ENCODE results near the gene PTPN7. TPM values are rescaled to one million over a fixed set of nuclear protein-coding genes. Genes with fewer than 3 reads are reported as not detected.

Gene PTPN7
- not detected in 2 replicates for total RNA-seq (2014; rRNA removed; shearing (Covaris generic))

GRCh38 chr1:202160377-202160940 is at the start of gene PTPN7:
Gene PTPN7 (minus strand): TSS chr1:202160602. CDS start chr1:202159402, 1,200 bp downstream.
- H3K27ac ChIP-seq, result no peak within 1 kb of the TSS
- no peaks in the 10 kb centered on the region for H3K27me3 ChIP-seq (replicated peaks)
- no peaks in the 10 kb centered on the region for H3K9me3 ChIP-seq (replicated peaks)
- peaks cover 9% of the 10 kb centered on the region for H3K4me1 ChIP-seq (replicated peaks)
- DNase-seq (ENCODE audit: low read depth in 1 of 2, low spot score in 2 of 2), result no peak
- H3K4me3 ChIP-seq, result no peak within 1 kb of the TSS
- H3K36me3 ChIP-seq, result no peaks in the 10 kb centered on the region

DNA sequence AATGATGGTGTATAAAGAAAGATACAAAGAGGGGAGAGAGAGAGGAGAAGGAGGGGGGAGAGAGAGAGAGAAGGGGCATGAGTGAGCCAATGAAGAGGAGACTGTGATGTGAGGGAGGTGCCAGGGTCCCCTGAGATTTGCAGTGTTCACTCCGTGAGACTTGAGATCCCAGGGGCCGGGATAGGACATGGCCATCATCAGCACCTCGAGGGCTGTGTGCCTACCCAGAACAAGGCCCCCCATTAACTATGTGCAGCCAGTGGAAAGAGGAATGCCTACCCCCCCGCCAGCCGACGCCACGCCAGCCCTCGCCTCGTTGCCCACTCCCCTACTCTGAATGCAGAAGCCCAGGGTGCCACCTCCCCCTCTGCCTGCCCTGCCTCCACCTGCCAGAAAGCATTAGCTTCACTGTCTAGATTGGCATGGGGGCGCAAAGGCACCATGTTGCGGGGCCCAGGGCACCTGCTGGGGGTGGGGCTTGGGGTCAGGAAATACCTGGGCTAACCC is 48.0 kb upstream of the PTPN7 start:
- no peak for DNase-seq (ENCODE audit: low read depth in 1 of 2, low spot score in 2 of 2)
- H3K4me3 ChIP-seq, result no peak overlapping the region
- no peaks in the 10 kb centered on the region for H3K36me3 ChIP-seq
- peaks cover 25% of the 10 kb centered on the region for H3K4me1 ChIP-seq (replicated peaks)
- H3K27me3 ChIP-seq (replicated peaks), result peaks cover 4% of the 10 kb centered on the region; the same call in 1 of the 2 replicates
- H3K9me3 ChIP-seq (replicated peaks), result no peaks in the 10 kb centered on the region
- no peak overlapping the region for H3K27ac ChIP-seq

- peaks cover 4% of the 10 kb centered on the region; the same call in 1 of the 2 replicates for H3K27me3 ChIP-seq (replicated peaks)
- no peaks in the 10 kb centered on the region for H3K9me3 ChIP-seq (replicated peaks)
- DNase-seq (ENCODE audit: low read depth in 1 of 2, low spot score in 2 of 2), result peak; percentile 50 to 69
- no peaks in the 10 kb centered on the region for H3K36me3 ChIP-seq
- H3K4me1 ChIP-seq (replicated peaks), result peaks cover 17% of the 10 kb centered on the region
- no peak overlapping the region for H3K27ac ChIP-seq
- no peak overlapping the region for H3K4me3 ChIP-seq
Measured at GRCh38 chr1:202207292-202207691, 46.9 kb upstream of the PTPN7 start.

GRCh38 chr1:202205523-202206190 is 45.3 kb upstream of the PTPN7 start:
- Histone ChIP-seq H3K27me3 (replicated peaks) (no peaks in the 10 kb centered on the region), H3K4me3 (no peak overlapping the region), H3K4me1 (replicated peaks) (peaks cover 9% of the 10 kb centered on the region; the same call in 1 of the 2 replicates), H3K9me3 (replicated peaks) (no peaks in the 10 kb centered on the region), H3K27ac (no peak overlapping the region), H3K36me3 (no peaks in the 10 kb centered on the region)
- DNase-seq (ENCODE audit: low read depth in 1 of 2, low spot score in 2 of 2), result no peak

DNA sequence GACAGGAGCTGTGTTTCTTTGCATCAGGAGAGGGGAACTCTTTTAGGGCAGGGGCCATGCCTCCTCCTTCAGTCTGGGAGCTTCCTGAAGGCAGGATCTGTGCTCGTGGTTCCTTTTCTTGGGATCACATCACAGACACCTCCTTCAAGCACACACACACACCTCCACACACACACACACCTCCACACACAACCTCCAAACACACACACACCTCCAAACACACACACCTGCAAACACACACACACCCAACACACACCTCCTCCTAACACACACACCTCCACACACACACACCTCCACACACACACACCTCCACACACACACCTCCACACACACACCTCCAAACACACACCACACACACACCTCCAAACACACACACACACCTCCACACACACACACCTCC is 43.7 kb upstream of the PTPN7 start:
- H3K27ac ChIP-seq, result no peak overlapping the region
- no peak for DNase-seq (ENCODE audit: low read depth in 1 of 2, low spot score in 2 of 2)
- peaks cover 14% of the 10 kb centered on the region for H3K4me1 ChIP-seq (replicated peaks)
- no peaks in the 10 kb centered on the region for H3K36me3 ChIP-seq
- H3K4me3 ChIP-seq, result no peak overlapping the region
- no peaks in the 10 kb centered on the region for H3K9me3 ChIP-seq (replicated peaks)
- H3K27me3 ChIP-seq (replicated peaks), result no peaks in the 10 kb centered on the region

DNA sequence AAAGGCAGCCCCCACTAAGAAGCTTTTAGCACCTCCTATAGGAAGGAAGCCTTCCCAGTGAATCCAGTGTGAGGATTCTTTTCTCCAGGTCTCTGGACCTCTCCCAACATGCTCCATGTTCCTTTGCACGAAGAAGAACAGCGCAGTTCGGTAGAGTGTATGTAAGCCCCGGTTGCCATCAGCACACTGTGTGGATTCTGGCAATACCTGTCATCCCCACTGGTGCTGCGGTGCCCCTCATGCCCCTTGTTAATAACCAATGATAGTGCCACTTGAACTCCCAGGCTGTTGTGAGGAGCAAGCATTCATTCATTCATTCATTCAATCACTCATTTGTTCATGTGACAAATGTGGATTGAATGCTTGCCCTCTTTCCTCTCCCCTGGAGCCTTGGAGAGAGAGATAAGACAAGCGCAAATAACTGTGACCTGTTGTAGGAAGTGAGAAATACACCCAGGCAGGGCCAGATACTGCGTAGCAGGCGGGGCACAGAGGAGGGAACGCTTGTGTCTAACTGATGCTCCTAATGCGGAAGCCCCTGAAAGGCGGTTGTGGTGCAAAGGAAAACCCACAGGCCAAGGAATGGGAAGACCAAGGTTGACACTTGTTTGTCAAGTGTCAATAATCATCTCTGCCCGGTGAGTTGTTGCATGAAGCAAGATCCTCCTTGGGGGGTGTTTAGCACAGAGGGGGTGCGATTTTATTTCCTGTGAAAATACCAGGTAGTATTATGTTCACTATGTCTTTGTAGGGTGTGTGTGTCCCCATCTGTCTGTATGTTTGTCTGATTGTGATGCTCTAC is 43.0 kb upstream of the PTPN7 start:
- no peak overlapping the region for H3K4me3 ChIP-seq
- DNase-seq (ENCODE audit: low read depth in 1 of 2, low spot score in 2 of 2), result no peak
- H3K27ac ChIP-seq, result no peak overlapping the region
- H3K36me3 ChIP-seq, result no peaks in the 10 kb centered on the region
- H3K9me3 ChIP-seq (replicated peaks), result no peaks in the 10 kb centered on the region
- peaks cover 14% of the 10 kb centered on the region for H3K4me1 ChIP-seq (replicated peaks)
- no peaks in the 10 kb centered on the region for H3K27me3 ChIP-seq (replicated peaks)

DNA sequence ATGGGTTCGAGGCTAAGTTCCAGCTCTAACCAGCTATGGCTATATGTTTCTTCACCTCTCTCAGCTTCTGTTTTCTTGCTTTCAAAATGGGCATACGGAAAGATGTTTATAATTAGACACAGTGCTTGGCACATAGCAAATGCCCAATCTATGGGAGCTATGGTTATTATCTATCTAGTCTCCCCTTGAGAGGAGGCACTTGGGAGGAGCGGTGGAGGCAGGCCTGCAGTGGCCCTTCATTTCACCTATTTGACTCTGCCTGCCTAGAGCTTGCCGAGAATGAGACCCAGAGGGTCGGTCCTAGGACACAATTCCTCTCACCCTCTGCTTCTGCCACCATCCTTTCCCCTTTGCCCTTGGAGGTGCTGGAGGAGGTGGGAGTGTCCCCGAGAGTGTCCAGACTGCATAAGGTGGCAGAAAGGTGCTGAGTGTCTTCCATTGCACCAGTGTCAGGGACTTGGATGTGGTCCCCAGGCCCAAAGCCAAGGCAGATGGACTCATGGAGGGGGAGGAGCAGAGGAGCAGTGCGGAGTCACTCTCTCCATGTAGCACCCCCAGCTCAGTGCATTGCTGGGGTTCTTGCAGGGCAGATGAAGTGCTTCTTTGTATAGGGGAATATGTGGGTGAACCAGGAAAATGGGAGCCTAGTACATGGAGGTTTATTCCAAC is 42.2 kb upstream of the PTPN7 start:
- DNase-seq (ENCODE audit: low read depth in 1 of 2, low spot score in 2 of 2), result no peak
- no peaks in the 10 kb centered on the region for H3K36me3 ChIP-seq
- no peak overlapping the region for H3K27ac ChIP-seq
- H3K4me1 ChIP-seq (replicated peaks), result peaks cover 14% of the 10 kb centered on the region
- H3K9me3 ChIP-seq (replicated peaks), result no peaks in the 10 kb centered on the region
- no peak overlapping the region for H3K4me3 ChIP-seq
- H3K27me3 ChIP-seq (replicated peaks), result no peaks in the 10 kb centered on the region

DNA sequence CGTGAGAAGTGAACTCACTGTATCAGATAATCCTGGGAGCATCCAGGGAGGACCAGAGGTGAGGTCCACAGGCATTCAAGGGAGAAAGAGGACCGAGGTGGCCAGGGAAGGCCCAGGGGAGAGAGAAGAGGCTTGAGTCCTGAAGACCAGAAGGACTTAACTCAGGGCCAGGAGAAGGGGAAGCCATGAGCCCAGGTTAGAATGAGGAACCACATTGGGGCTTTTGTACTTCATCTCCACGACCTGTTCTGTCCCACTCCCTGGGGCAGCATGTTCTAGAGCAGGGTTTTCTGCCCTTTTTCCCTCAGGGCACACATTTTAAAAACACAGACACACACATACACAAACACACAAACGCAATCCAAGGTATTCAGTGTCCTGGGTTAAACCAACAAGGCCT is 41.6 kb upstream of the PTPN7 start:
- H3K9me3 ChIP-seq (replicated peaks), result no peaks in the 10 kb centered on the region
- H3K27me3 ChIP-seq (replicated peaks), result no peaks in the 10 kb centered on the region

DNA sequence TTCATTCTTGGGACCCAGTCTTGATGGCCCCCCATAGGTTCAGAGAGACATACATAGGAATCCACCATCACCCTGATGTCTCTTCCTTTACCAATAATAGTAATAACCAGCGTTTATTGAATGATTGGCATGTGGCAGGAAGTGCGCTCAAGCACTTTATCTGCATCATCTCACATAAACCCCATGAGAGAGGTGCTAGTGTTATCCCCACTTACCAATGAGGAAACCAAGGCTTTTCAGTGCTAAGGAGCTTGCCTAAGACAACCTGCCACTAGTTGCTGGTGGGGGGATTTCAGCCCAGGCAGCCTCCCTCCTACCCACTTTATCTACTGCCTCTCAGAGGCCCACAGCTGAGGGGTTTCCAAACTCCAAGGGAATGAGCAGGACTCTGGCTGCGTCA is 40.9 kb upstream of the PTPN7 start:
- DNase-seq (ENCODE audit: low read depth in 1 of 2, low spot score in 2 of 2), result no peak
- Histone ChIP-seq H3K27ac (no peak overlapping the region), H3K27me3 (replicated peaks) (no peaks in the 10 kb centered on the region), H3K9me3 (replicated peaks) (no peaks in the 10 kb centered on the region), H3K4me3 (no peak overlapping the region), H3K4me1 (replicated peaks) (peaks cover 10% of the 10 kb centered on the region), H3K36me3 (no peaks in the 10 kb centered on the region)

More for the DNA sequence above, 41.6 kb upstream of the PTPN7 start:
- no peaks in the 10 kb centered on the region for H3K36me3 ChIP-seq
- peaks cover 11% of the 10 kb centered on the region for H3K4me1 ChIP-seq (replicated peaks)
- no peak for DNase-seq (ENCODE audit: low read depth in 1 of 2, low spot score in 2 of 2)
- H3K4me3 ChIP-seq, result no peak overlapping the region
- no peak overlapping the region for H3K27ac ChIP-seq

DNA sequence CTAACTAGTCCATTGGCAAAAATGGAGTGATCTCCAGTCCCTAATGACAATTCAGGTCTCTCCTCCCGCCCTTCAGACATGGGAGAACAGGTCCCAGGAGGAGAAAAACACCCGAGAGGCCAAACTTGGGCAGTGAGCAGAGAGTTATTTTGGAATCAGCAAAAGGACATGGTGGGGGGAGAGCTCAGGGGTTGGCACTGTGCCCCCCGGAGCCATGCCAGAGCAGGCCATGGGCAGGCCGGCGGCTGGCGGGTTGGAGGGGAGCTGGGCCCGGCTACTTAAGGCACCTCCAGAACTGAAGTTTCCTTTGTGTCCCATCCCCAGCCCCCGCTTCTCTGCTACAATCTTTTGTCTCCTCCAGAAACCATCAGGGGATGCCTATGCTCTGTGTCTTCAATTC is 40.3 kb upstream of the PTPN7 start:
- DNase-seq (ENCODE audit: low read depth in 1 of 2, low spot score in 2 of 2), result no peak
- H3K9me3 ChIP-seq (replicated peaks), result no peaks in the 10 kb centered on the region
- no peaks in the 10 kb centered on the region for H3K36me3 ChIP-seq

DNA sequence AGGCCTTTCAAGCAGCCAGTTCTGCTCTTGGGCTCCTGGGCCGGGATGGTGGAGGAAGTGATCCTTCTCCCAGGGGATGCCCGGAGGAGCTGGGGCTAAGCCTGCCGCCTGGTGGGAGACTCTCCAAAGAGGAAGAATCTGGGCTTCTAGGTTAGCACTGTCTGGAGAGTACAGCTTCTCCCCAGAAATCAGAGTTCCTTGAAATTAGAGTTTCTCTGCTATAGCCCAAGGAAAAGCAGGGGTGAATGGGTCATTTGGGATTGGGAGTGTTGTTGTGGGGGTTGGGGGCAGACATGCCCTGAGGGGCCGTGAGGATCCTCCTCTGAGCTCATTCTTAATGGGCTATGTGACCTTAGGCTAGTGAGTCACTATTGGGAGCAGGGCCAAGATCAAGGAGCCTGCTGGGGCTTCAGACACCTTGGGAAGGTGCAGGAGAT is 39.7 kb upstream of the PTPN7 start:
- peaks cover 6% of the 10 kb centered on the region for H3K4me1 ChIP-seq (replicated peaks)
- no peak overlapping the region for H3K4me3 ChIP-seq
- no peak for DNase-seq (ENCODE audit: low read depth in 1 of 2, low spot score in 2 of 2)
- no peaks in the 10 kb centered on the region for H3K9me3 ChIP-seq (replicated peaks)
- H3K27me3 ChIP-seq (replicated peaks), result no peaks in the 10 kb centered on the region
- H3K27ac ChIP-seq, result no peak overlapping the region
- no peaks in the 10 kb centered on the region for H3K36me3 ChIP-seq

More for the DNA sequence above, 40.3 kb upstream of the PTPN7 start:
- Histone ChIP-seq H3K27me3 (replicated peaks) (no peaks in the 10 kb centered on the region), H3K4me1 (replicated peaks) (peaks cover 6% of the 10 kb centered on the region), H3K27ac (no peak overlapping the region), H3K4me3 (no peak overlapping the region)

DNA sequence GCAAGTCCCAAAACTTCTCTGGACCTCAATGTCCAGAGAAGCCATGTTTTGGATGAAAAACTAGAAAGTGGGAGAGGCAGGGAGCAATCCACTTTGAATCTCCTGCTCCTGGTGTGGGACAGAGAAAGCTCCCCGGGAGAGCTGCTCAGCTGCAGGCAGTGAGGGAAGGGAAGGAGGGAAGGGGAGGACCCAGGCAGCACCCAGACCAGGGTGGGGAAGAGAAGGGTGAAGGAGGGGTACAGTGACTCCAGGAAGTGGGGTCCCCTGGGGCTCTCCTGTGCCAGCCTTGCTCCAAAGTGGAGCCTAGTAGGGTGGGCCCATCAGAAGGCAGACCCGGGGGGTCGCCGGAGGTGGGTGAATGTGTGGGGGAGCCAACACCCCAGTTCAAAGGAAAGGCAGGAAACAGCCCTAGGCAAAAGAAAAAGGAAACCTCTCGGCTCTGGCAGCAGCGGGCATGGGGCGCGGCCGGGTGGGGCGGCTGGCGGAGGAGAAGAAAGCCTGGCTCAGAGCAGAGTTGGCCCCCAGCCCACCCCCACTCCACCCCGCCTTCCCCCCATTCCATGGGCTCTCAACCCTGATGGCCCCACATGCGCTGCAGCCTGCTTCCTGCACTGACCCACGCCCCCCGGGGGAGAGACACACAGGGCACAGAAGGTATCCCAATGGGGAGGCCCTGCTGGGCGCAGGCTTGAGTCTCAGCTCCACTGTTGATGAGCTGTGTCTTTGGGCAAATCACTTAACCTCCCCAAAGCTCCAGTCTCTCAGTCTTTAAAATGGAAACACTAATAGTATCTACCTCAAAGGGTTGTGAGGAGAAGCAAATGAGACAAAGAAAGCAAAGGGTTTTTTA is 38.9 kb upstream of the PTPN7 start:
- no peak overlapping the region for H3K4me3 ChIP-seq
- no peaks in the 10 kb centered on the region for H3K36me3 ChIP-seq
- H3K9me3 ChIP-seq (replicated peaks), result no peaks in the 10 kb centered on the region
- H3K27ac ChIP-seq, result no peak overlapping the region
- H3K27me3 ChIP-seq (replicated peaks), result peaks cover under 1% of the 10 kb centered on the region; the same call in 1 of the 2 replicates
- H3K4me1 ChIP-seq (replicated peaks), result peaks cover 6% of the 10 kb centered on the region
- DNase-seq (ENCODE audit: low read depth in 1 of 2, low spot score in 2 of 2), result no peak

DNA sequence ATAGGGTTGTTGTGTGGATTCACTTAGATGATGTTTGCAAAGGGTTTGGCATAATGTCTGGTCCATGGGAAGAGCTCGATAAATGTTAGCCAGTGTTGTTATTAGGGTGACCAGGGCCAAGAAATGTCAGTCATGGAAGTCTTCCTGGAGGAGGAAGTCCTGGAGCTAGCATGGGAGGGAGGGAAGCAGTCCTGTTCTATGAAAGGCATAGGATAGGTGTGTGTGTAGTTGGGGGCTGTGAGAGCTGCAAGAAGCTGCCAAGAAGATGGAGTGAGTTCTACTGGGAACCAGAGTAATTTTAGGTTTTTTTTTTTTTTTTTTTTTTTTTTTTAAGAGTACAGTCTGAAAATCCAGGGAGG is 37.9 kb upstream of the PTPN7 start:
- no peak for DNase-seq (ENCODE audit: low read depth in 1 of 2, low spot score in 2 of 2)
- no peak overlapping the region for H3K27ac ChIP-seq
- H3K4me1 ChIP-seq (replicated peaks), result peaks cover 10% of the 10 kb centered on the region
- H3K4me3 ChIP-seq, result no peak overlapping the region
- H3K27me3 ChIP-seq (replicated peaks), result peaks cover 8% of the 10 kb centered on the region
- no peaks in the 10 kb centered on the region for H3K36me3 ChIP-seq
- H3K9me3 ChIP-seq (replicated peaks), result no peaks in the 10 kb centered on the region

All from SJSA1 (cell line).